NCI-H526 treated with DMSO at 0.1 percent for 48 hours (cell line): Measurements from ENCODE around the gene TIMM17A.

Experiments used
- DNase-seq: peaks from one replicate; lab custom pipeline; 2025; lab: John Stamatoyannopoulos, UW

The TIMM17A gene

GRCh38 chr1:201955009-201955728 lies at the start of gene TIMM17A:
Gene TIMM17A (plus strand): TSS chr1:201955503. CDS start chr1:201955527, 24 bp downstream.
- peak; percentile 85 for DNase-seq

- no peak for DNase-seq
Observed at GRCh38 chr1:201906336-201906735, 49.0 kb upstream of the TIMM17A start.

- DNase-seq: no peak
Observed at GRCh38 chr1:201907621-201908020, 47.7 kb upstream of the TIMM17A start.

GRCh38 chr1:201911826-201912571 lies 43.3 kb upstream of the TIMM17A start:
- DNase-seq: no peak

- no peak for DNase-seq
Observed at GRCh38 chr1:201912832-201913231, 42.5 kb upstream of the TIMM17A start.

GRCh38 chr1:201914456-201915235 lies 40.7 kb upstream of the TIMM17A start:
- DNase-seq: no peak

GRCh38 chr1:201916649-201917249 lies 38.6 kb upstream of the TIMM17A start:
- no peak for DNase-seq

- no peak for DNase-seq
Observed at GRCh38 chr1:201917362-201918033, 37.8 kb upstream of the TIMM17A start.

GRCh38 chr1:201918343-201918742 lies 37.0 kb upstream of the TIMM17A start:
- DNase-seq: no peak

GRCh38 chr1:201921952-201922558 lies 33.2 kb upstream of the TIMM17A start:
- DNase-seq: no peak

- no peak for DNase-seq
Observed at GRCh38 chr1:201925301-201925567, 30.1 kb upstream of the TIMM17A start.

GRCh38 chr1:201925981-201926645 lies 29.2 kb upstream of the TIMM17A start:
- DNase-seq: no peak

- no peak for DNase-seq
Observed at GRCh38 chr1:201928266-201928665, 27.0 kb upstream of the TIMM17A start.

- no peak for DNase-seq
Observed at GRCh38 chr1:201930137-201930536, 25.2 kb upstream of the TIMM17A start.

GRCh38 chr1:201930803-201931202 lies 24.5 kb upstream of the TIMM17A start:
- DNase-seq: no peak

GRCh38 chr1:201933840-201934430 lies 21.4 kb upstream of the TIMM17A start:
- no peak for DNase-seq

- no peak for DNase-seq
Observed at GRCh38 chr1:201937624-201938213, 17.6 kb upstream of the TIMM17A start.

GRCh38 chr1:201938440-201939035 lies 16.8 kb upstream of the TIMM17A start:
- DNase-seq: no peak

- no peak for DNase-seq
Observed at GRCh38 chr1:201939148-201939547, 16.2 kb upstream of the TIMM17A start.

GRCh38 chr1:201939574-201939973 lies 15.7 kb upstream of the TIMM17A start:
- DNase-seq: no peak
